HG03558 (cell line): Measurements from ENCODE around the gene SYNE1.

ENCODE experiments used
- ATAC-seq: cut with Tn5 transposase; IDR thresholded peaks from one replicate; pipeline ENCODE4 v1.9.1; 2021; ENCODE audit warnings: moderate number of reproducible peaks; ENCODE audit not compliant: unreplicated experiment; ENCODE audit errors: extremely low read depth

SYNE1 gene

GRCh38 chr6:152221806-152222628, 415.1 kb downstream of the SYNE1 start:
- no peak for ATAC-seq

GRCh38 chr6:152220786-152221185, 416.4 kb downstream of the SYNE1 start:
- ATAC-seq = no peak

GRCh38 chr6:152218887-152219286, 418.3 kb downstream of the SYNE1 start:
- no peak for ATAC-seq

- no peak for ATAC-seq
These were observed 424.7 kb downstream of the SYNE1 start for GRCh38 chr6:152212437-152212836.

GRCh38 chr6:152209211-152209610, 428.0 kb downstream of the SYNE1 start:
- no peak for ATAC-seq

- no peak for ATAC-seq
These were observed 429.0 kb downstream of the SYNE1 start for GRCh38 chr6:152207915-152208714.

GRCh38 chr6:152206072-152206818, 430.9 kb downstream of the SYNE1 start:
- no peak for ATAC-seq

- no peak for ATAC-seq
These were observed 432.6 kb downstream of the SYNE1 start for GRCh38 chr6:152204591-152204990.

GRCh38 chr6:152201120-152201519, 436.0 kb downstream of the SYNE1 start:
- ATAC-seq = no peak

GRCh38 chr6:152195896-152196295, 441.3 kb downstream of the SYNE1 start:
- ATAC-seq = no peak

- no peak for ATAC-seq
These were observed 447.4 kb downstream of the SYNE1 start for GRCh38 chr6:152189736-152190135.

GRCh38 chr6:152188011-152188410, 449.2 kb downstream of the SYNE1 start:
- ATAC-seq = no peak

- no peak for ATAC-seq
These were observed 450.3 kb downstream of the SYNE1 start for GRCh38 chr6:152186840-152187239.

- peak; percentile 51 for ATAC-seq
These were observed 452.1 kb downstream of the SYNE1 start for GRCh38 chr6:152184917-152185574.

- ATAC-seq = no peak
These were observed 452.6 kb downstream of the SYNE1 start for GRCh38 chr6:152184573-152184916.

GRCh38 chr6:152180601-152181000, 456.6 kb downstream of the SYNE1 start:
- no peak for ATAC-seq

GRCh38 chr6:152176268-152176667, 460.9 kb downstream of the SYNE1 start:
- ATAC-seq = no peak

GRCh38 chr6:152173957-152174356, 463.2 kb downstream of the SYNE1 start:
- no peak for ATAC-seq

GRCh38 chr6:152173321-152173720, 463.8 kb downstream of the SYNE1 start:
- ATAC-seq = no peak
